ENCODE measurements around the gene MEIKIN. TPM values are rescaled to one million over a fixed set of nuclear protein-coding genes. Genes with fewer than 3 reads are reported as not detected.

The MEIKIN gene
- total and polyA plus RNA-seq, 9 donors: 0.29 TPM; not detected in 8

- intact Hi-C loops (cut with DNase I): no loop called here
- H3K4me1 ChIP-seq (ENCODE audit: insufficient read depth): peaks cover 5% of the 10 kb centered on the region
- TF ChIP-seq EP300 (IDR thresholded peaks at IDR 0.05): no peak
- no peak for TF ChIP-seq POLR2A (IDR thresholded peaks at IDR 0.05)
- no peak for TF ChIP-seq CTCF (IDR thresholded peaks at IDR 0.05)
Observed at GRCh38 chr5:131786900-131787692, 158.4 kb downstream of the MEIKIN start.

GRCh38 chr5:131786036-131786435 lies 159.4 kb downstream of the MEIKIN start:
- Histone ChIP-seq H3K27me3 (no peaks in the 10 kb centered on the region), H3K27ac (no peak overlapping the region), H3K4me3 (no peak overlapping the region), H3K9me3 (no peaks in the 10 kb centered on the region), H3K4me1 (ENCODE audit: insufficient read depth) (peaks cover 5% of the 10 kb centered on the region), H3K36me3 (no peaks in the 10 kb centered on the region)
- TF ChIP-seq EP300 (IDR thresholded peaks at IDR 0.05): no peak
- no peak for TF ChIP-seq CTCF (IDR thresholded peaks at IDR 0.05)
- no peak for TF ChIP-seq POLR2A (IDR thresholded peaks at IDR 0.05)
- intact Hi-C loops (cut with DNase I): no loop called here
- WGBS, 3 donors: 91 to 95% (median 95%) methylated on average over 1 of the region's 1 CpG
- no peak for DNase-seq

More at GRCh38 chr5:131786900-131787692, 158.4 kb downstream of the MEIKIN start:
- Histone ChIP-seq H3K9me3 (no peaks in the 10 kb centered on the region), H3K27me3 (no peaks in the 10 kb centered on the region), H3K36me3 (no peaks in the 10 kb centered on the region), H3K27ac (no peak overlapping the region), H3K4me3 (no peak overlapping the region)
- DNase-seq: no peak
- WGBS, 3 donors: 63 to 69% (median 67%) methylated on average over 4 of the region's 4 CpGs

GRCh38 chr5:131783874-131784273 lies 161.6 kb downstream of the MEIKIN start:
- TF ChIP-seq POLR2A (IDR thresholded peaks at IDR 0.05) (no peak), EP300 (IDR thresholded peaks at IDR 0.05) (no peak), CTCF (IDR thresholded peaks at IDR 0.05) (no peak)
- Histone ChIP-seq H3K9me3 (no peaks in the 10 kb centered on the region), H3K4me1 (ENCODE audit: insufficient read depth) (peaks cover 5% of the 10 kb centered on the region), H3K27ac (no peak overlapping the region), H3K4me3 (no peak overlapping the region), H3K36me3 (no peaks in the 10 kb centered on the region), H3K27me3 (no peaks in the 10 kb centered on the region)
- WGBS, 3 donors: 95 to 100% (median 98%) methylated on average over 1 of the region's 1 CpG
- no peak for DNase-seq
- intact Hi-C loops (cut with DNase I): no loop called here

- 78 to 79% (median 79%) methylated on average over 1 of the region's 1 CpG for WGBS, 3 donors
- no peaks in the 10 kb centered on the region for H3K36me3 ChIP-seq
- H3K4me3 ChIP-seq: no peak overlapping the region
- H3K27ac ChIP-seq: no peak overlapping the region
- intact Hi-C loops (cut with DNase I): no loop called here
- peaks cover 5% of the 10 kb centered on the region for H3K4me1 ChIP-seq (ENCODE audit: insufficient read depth)
- TF ChIP-seq CTCF (IDR thresholded peaks at IDR 0.05) (no peak), EP300 (IDR thresholded peaks at IDR 0.05) (no peak), POLR2A (IDR thresholded peaks at IDR 0.05) (no peak)
- H3K9me3 ChIP-seq: no peaks in the 10 kb centered on the region
- DNase-seq: no peak
- no peaks in the 10 kb centered on the region for H3K27me3 ChIP-seq
Observed at GRCh38 chr5:131783357-131783756, 162.1 kb downstream of the MEIKIN start.

All from ovary (tissue), 9 donors.